ENCODE results near the gene PAQR6. TPM values are rescaled to one million over a fixed set of nuclear protein-coding genes. Genes with fewer than 3 reads are reported as not detected.
A peak's percentile ranks its signal among the peaks of the same experiment; 100 is the strongest.

Gene PAQR6
- total RNA-seq, 2 donors from 2014 or later = 1.1 to 2.9 TPM

GRCh38 chr1:156214024-156214748 is 33.7 kb downstream of the PAQR6 start:
- DNase-seq = no peak

DNA sequence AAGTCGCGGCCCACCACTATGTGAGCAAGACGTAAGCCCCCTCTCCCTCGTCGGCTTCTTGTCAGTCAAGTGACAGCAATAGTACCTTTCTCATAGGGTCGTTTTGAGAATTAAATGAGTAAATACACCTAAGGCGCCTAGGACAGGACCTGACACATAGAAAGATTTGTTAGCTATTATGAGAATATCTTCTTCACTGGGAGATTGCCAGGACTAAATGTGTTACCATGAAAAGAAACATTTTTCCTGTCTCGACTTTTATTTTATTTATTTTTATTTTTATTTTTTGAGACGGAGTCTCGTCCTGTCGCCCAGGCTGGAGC is 34.3 kb downstream of the PAQR6 start:
- peak overlapping the region; percentile 76 for H3K4me3 ChIP-seq
- peak overlapping the region; percentile 93 for H3K27ac ChIP-seq
- H3K36me3 ChIP-seq = no peaks in the 10 kb centered on the region
- no peaks in the 10 kb centered on the region for H3K27me3 ChIP-seq
- peaks cover 4% of the 10 kb centered on the region for H3K4me1 ChIP-seq
- intact Hi-C loops (cut with DNase I) = no loop called here
- no peaks in the 10 kb centered on the region for H3K9me3 ChIP-seq
- no peak for DNase-seq
- TF ChIP-seq CTCF (IDR thresholded peaks at IDR 0.05) = no peak
- H3K9ac ChIP-seq (ENCODE audit: low read depth in 2 of 2, low read length in 2 of 2) = peak overlapping the region; percentile 85 to 88

More at GRCh38 chr1:156214024-156214748, 33.7 kb downstream of the PAQR6 start:
- H3K4me1 ChIP-seq = peaks cover 4% of the 10 kb centered on the region
- TF ChIP-seq CTCF (IDR thresholded peaks at IDR 0.05) = no peak
- no peaks in the 10 kb centered on the region for H3K9me3 ChIP-seq
- intact Hi-C loops (cut with DNase I) = no loop called here
- peak overlapping the region; percentile 76 for H3K4me3 ChIP-seq
- no peaks in the 10 kb centered on the region for H3K27me3 ChIP-seq
- peak overlapping the region; percentile 93 for H3K27ac ChIP-seq
- H3K36me3 ChIP-seq = no peaks in the 10 kb centered on the region
- peak overlapping the region in 1 of 2 donors; percentile 34 for H3K9ac ChIP-seq (ENCODE audit: low read depth in 2 of 2, low read length in 2 of 2)

DNA sequence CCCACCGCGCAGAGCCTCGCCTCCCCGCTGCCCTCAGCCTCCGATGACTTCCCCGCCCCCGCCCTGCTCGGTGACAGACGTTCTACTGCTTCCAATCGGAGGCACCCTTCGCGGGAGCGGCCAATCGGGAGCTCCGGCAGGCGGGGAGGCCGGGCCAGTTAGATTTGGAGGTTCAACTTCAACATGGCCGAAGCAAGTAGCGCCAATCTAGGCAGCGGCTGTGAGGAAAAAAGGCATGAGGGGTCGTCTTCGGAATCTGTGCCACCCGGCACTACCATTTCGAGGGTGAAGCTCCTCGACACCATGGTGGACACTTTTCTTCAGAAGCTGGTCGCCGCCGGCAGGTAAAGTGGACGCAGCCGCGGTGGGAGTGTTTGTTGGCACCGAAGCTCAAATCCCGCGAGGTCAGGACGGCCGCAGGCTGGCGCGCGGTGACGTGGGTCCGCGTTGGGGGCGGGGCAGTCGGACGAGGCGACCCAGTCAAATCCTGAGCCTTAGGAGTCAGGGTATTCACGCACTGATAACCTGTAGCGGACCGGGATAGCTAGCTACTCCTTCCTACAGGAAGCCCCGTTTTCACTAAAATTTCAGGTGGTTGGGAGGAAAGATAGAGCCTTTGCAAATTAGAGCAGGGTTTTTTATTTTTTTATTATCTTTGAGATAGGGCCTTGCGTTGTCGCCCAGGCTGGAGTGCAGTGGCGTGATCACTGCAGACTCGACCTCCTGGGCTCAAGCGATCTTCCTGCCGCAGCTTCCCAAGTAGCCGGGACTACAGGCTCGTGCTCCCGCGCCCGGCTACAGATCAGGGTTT is 34.8 kb downstream of the PAQR6 start, which contains the start of gene PMF1:
PMF1 (plus strand) TSS at position 175 of the 811 bp plus-strand sequence; CDS start at position 184, 9 bp downstream.
- DNase-seq = peak; percentile 98
- Histone ChIP-seq H3K9me3 (no peaks in the 10 kb centered on the region), H3K4me3 (peak within 1 kb of the TSS; percentile 76), H3K4me1 (peaks cover 4% of the 10 kb centered on the region), H3K9ac (ENCODE audit: low read depth in 2 of 2, low read length in 2 of 2) (peak within 1 kb of the TSS; percentile 85 to 88), H3K27me3 (no peaks in the 10 kb centered on the region), H3K27ac (peak within 1 kb of the TSS; percentile 93), H3K36me3 (no peaks in the 10 kb centered on the region)
- no peak for TF ChIP-seq CTCF (IDR thresholded peaks at IDR 0.05)
- intact Hi-C loops (cut with DNase I) = no loop called here

GRCh38 chr1:156212130-156212529 is 35.7 kb downstream of the PAQR6 start:
- H3K4me3 ChIP-seq = peak overlapping the region; percentile 76
- no peak for TF ChIP-seq CTCF (IDR thresholded peaks at IDR 0.05)
- intact Hi-C loops (cut with DNase I) = no loop called here

GRCh38 chr1:156211243-156211642 is 36.6 kb downstream of the PAQR6 start:
- Histone ChIP-seq H3K4me3 (no peak overlapping the region), H3K9ac (ENCODE audit: low read depth in 2 of 2, low read length in 2 of 2) (no peak overlapping the region), H3K27ac (no peak overlapping the region), H3K4me1 (peaks cover 4% of the 10 kb centered on the region), H3K36me3 (no peaks in the 10 kb centered on the region), H3K9me3 (no peaks in the 10 kb centered on the region), H3K27me3 (no peaks in the 10 kb centered on the region)
- intact Hi-C loops (cut with DNase I) = no loop called here
- DNase-seq = no peak
- TF ChIP-seq CTCF (IDR thresholded peaks at IDR 0.05) = no peak

More at GRCh38 chr1:156212130-156212529, 35.7 kb downstream of the PAQR6 start:
- no peak for DNase-seq
- Histone ChIP-seq H3K9me3 (no peaks in the 10 kb centered on the region), H3K9ac (ENCODE audit: low read depth in 2 of 2, low read length in 2 of 2) (peak overlapping the region; percentile 16 to 85), H3K4me1 (peaks cover 4% of the 10 kb centered on the region), H3K36me3 (no peaks in the 10 kb centered on the region), H3K27me3 (no peaks in the 10 kb centered on the region), H3K27ac (peak overlapping the region; percentile 93)

All from colonic mucosa (tissue), 4 donors.